Esophagus squamous epithelium (tissue), 5 donors: ENCODE measurements around the gene IBTK. TPM values are rescaled to one million over a fixed set of nuclear protein-coding genes. Genes with fewer than 3 reads are reported as not detected.

Source experiments
- DNase-seq: peaks from one replicate; lab custom pipeline; 2025; lab: John Stamatoyannopoulos, UW
- H3K27ac ChIP-seq, 4 donors: fragments of 200-600 bp; sonication (generic); one replicate each; pipeline ENCODE4 v1.5.1; 2016 to 2019; ENCODE audit warnings: mild to moderate bottlenecking in 1 of 4
- H3K27me3 ChIP-seq, 4 donors: fragments of 200-600 bp; sonication (generic); 1 replicate in 3 of 4; 2 replicates in 1 of 4; pipeline versions ENCODE4 v1.5.1 to v1.6.0; 2017 to 2021; ENCODE audit warnings: antibody characterized with exemption in 1 of 4
- H3K36me3 ChIP-seq, 3 donors: fragments of 200-600 bp; sonication (generic); one replicate each; pipeline ENCODE4 v1.5.1; 2016 to 2019
- H3K4me1 ChIP-seq, 3 donors: fragments of 200-600 bp; sonication (generic); one replicate each; pipeline ENCODE4 v1.5.1; 2017 to 2019
- H3K4me3 ChIP-seq, 4 donors: fragments of 200-600 bp; sonication (generic); 1 replicate in 3 of 4; 2 replicates in 1 of 4; pipeline ENCODE4 v1.5.1; 2016 to 2019; ENCODE audit warnings: mild to moderate bottlenecking in 2 of 4, moderate library complexity in 1 of 4
- H3K9me3 ChIP-seq, 3 donors: fragments of 200-600 bp; sonication (generic); one replicate each; pipeline ENCODE4 v1.5.1; 2016 to 2019
- POLR2A ChIP-seq, 4 donors: fragments of 450-650 bp; IDR thresholded peaks; one replicate each; pipeline ENCODE4 v1.6.1; 2017; ENCODE audit warnings: antibody characterized with exemption in 4 of 4, mild to moderate bottlenecking in 4 of 4, moderate library complexity in 3 of 4
- WGBS, 2 donors: methylation state at CpG; one replicate each; pipeline ENCODE4 v1.1.5; 2018; 5-methylcytosine and 5-hydroxymethylcytosine counted together
- intact Hi-C: fragments of 100-400 bp; cut with DNase I; formaldehyde crosslinking; loops from one replicate; pipeline ENCODE4 v1.15.0; 2022
- total RNA-seq, 4 donors: library from RNA; depleted of rRNA; stranded (reverse); fragments of >200 nt; gene quantifications; one replicate each; pipeline ENCODE4 v1.1.0, GENCODE V29; 2016
- TF ChIP-seq, protein P1 (sequence below), 6 experiments: fragments of 450-650 bp in 4 of 6; fragments of 200-600 bp in 2 of 6; sonication (generic) in 2 of 6; IDR thresholded peaks; one replicate each; pipeline ENCODE4 v1.5.1; 2016 to 2019; ENCODE audit warnings: antibody characterized with exemption in 6 of 6, mild to moderate bottlenecking in 4 of 6, moderate library complexity in 4 of 6
- donor health status: DM: yes; HTN: yes; CAD: no.

Gene IBTK
- total RNA-seq, 4 donors from 2014 or later, result 15.0 to 33.5 (median 27.0) TPM

GRCh38 chr6:82196161-82196560, 51.4 kb downstream of the IBTK start:
- Histone ChIP-seq H3K9me3 (no peaks in the 10 kb centered on the region), H3K4me1 (no peaks in the 10 kb centered on the region), H3K4me3 (no peak overlapping the region), H3K27me3 (no peaks in the 10 kb centered on the region), H3K27ac (no peak overlapping the region), H3K36me3 (peaks cover 4 to 100% (median 5%) of the 10 kb centered on the region in 3 donors)
- intact Hi-C loops, result no loop called here
- TF ChIP-seq POLR2A (IDR thresholded peaks at IDR 0.05), result no peak
- TF ChIP-seq, protein P1, sequence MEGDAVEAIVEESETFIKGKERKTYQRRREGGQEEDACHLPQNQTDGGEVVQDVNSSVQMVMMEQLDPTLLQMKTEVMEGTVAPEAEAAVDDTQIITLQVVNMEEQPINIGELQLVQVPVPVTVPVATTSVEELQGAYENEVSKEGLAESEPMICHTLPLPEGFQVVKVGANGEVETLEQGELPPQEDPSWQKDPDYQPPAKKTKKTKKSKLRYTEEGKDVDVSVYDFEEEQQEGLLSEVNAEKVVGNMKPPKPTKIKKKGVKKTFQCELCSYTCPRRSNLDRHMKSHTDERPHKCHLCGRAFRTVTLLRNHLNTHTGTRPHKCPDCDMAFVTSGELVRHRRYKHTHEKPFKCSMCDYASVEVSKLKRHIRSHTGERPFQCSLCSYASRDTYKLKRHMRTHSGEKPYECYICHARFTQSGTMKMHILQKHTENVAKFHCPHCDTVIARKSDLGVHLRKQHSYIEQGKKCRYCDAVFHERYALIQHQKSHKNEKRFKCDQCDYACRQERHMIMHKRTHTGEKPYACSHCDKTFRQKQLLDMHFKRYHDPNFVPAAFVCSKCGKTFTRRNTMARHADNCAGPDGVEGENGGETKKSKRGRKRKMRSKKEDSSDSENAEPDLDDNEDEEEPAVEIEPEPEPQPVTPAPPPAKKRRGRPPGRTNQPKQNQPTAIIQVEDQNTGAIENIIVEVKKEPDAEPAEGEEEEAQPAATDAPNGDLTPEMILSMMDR (IDR thresholded peaks at IDR 0.05), result no peak
- DNase-seq, result no peak

- TF ChIP-seq POLR2A (IDR thresholded peaks at IDR 0.05), result no peak
- TF ChIP-seq, protein P1 (IDR thresholded peaks at IDR 0.05), result no peak
- 90 to 92% methylated on average over 4 of the region's 4 CpGs for WGBS, 2 donors
- intact Hi-C loops, result no loop called here
- H3K4me3 ChIP-seq, result no peak overlapping the region
- peaks cover 4 to 100% (median 5%) of the 10 kb centered on the region in 3 donors for H3K36me3 ChIP-seq
- H3K27ac ChIP-seq, result no peak overlapping the region
- DNase-seq, result no peak
- no peaks in the 10 kb centered on the region for H3K27me3 ChIP-seq
- H3K4me1 ChIP-seq, result no peaks in the 10 kb centered on the region
- no peaks in the 10 kb centered on the region for H3K9me3 ChIP-seq
Measured at GRCh38 chr6:82195619-82196018, 51.9 kb downstream of the IBTK start.

- TF ChIP-seq, protein P1 (IDR thresholded peaks at IDR 0.05), result no peak
- TF ChIP-seq POLR2A (IDR thresholded peaks at IDR 0.05), result no peak
- no peak overlapping the region for H3K4me3 ChIP-seq
- DNase-seq, result no peak
- H3K36me3 ChIP-seq, result peaks cover 0 to 96% (median 0%) of the 10 kb centered on the region in 3 donors
- no peaks in the 10 kb centered on the region for H3K27me3 ChIP-seq
- 84 to 90% methylated on average over 3 of the region's 3 CpGs for WGBS, 2 donors
- no peak overlapping the region for H3K27ac ChIP-seq
- H3K4me1 ChIP-seq, result no peaks in the 10 kb centered on the region
- intact Hi-C loops, result no loop called here
- H3K9me3 ChIP-seq, result no peaks in the 10 kb centered on the region
Measured at GRCh38 chr6:82185948-82186535, 61.5 kb downstream of the IBTK start.

- Histone ChIP-seq H3K4me3 (no peak overlapping the region), H3K36me3 (peaks cover 0 to 97% (median 5%) of the 10 kb centered on the region in 3 donors), H3K4me1 (no peaks in the 10 kb centered on the region), H3K27me3 (no peaks in the 10 kb centered on the region), H3K27ac (no peak overlapping the region), H3K9me3 (no peaks in the 10 kb centered on the region)
- DNase-seq, result no peak
- intact Hi-C loops, result no loop called here
- TF ChIP-seq, protein P1 (IDR thresholded peaks at IDR 0.05), result no peak
- no peak for TF ChIP-seq POLR2A (IDR thresholded peaks at IDR 0.05)
Measured at GRCh38 chr6:82183642-82184282, 63.8 kb downstream of the IBTK start.

GRCh38 chr6:82182756-82183155, 64.8 kb downstream of the IBTK start:
- 45 to 63% methylated on average over 1 of the region's 1 CpG for WGBS, 2 donors
- Histone ChIP-seq H3K4me3 (no peak overlapping the region), H3K27ac (no peak overlapping the region), H3K36me3 (peaks cover 0 to 93% (median 5%) of the 10 kb centered on the region in 3 donors), H3K4me1 (no peaks in the 10 kb centered on the region), H3K9me3 (no peaks in the 10 kb centered on the region), H3K27me3 (no peaks in the 10 kb centered on the region)
- DNase-seq, result no peak
- intact Hi-C loops, result no loop called here
- TF ChIP-seq, protein P1 (IDR thresholded peaks at IDR 0.05), result no peak
- TF ChIP-seq POLR2A (IDR thresholded peaks at IDR 0.05), result no peak
